GM18505 (cell line): ENCODE measurements around the gene PSMD12.
"Not testable (repeated sequence)": the region's sequence is repeated elsewhere in the genome, so short reads cannot be mapped to it uniquely, and the experiment has no call there.

Experiments
- ATAC-seq: cut with Tn5 transposase; IDR thresholded peaks from one replicate; pipeline ENCODE4 v1.9.1; 2021; ENCODE audit not compliant: unreplicated experiment
- POLR2A ChIP-seq: IDR thresholded peaks from 4 replicates; pipeline ENCODE4 v1.6.1; 2011; ENCODE audit warnings: borderline replicate concordance; ENCODE audit not compliant: insufficient read depth, insufficient read length; ENCODE audit errors: extremely low read depth

The PSMD12 gene

DNA sequence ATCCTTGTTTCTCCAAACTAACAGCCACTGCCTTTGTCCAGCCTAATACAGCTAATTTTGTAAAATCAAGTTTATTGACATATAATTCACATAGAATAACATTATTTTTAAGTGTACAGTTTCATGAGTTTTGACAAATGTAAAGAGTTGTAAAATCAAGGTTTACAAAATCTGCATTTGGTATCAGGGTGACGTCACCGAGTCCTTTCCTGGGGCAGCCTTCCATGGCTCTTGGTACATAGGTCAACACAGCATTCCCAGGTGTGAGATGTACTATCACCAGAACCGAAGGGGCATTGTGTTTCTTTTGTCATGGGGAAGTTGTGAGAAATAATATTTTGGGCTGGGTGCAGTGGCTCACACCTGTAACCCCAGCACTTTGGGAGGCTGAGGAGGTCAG lies 42.9 kb downstream of the PSMD12 start:
- no peak for ATAC-seq
- TF ChIP-seq POLR2A = no peak

DNA sequence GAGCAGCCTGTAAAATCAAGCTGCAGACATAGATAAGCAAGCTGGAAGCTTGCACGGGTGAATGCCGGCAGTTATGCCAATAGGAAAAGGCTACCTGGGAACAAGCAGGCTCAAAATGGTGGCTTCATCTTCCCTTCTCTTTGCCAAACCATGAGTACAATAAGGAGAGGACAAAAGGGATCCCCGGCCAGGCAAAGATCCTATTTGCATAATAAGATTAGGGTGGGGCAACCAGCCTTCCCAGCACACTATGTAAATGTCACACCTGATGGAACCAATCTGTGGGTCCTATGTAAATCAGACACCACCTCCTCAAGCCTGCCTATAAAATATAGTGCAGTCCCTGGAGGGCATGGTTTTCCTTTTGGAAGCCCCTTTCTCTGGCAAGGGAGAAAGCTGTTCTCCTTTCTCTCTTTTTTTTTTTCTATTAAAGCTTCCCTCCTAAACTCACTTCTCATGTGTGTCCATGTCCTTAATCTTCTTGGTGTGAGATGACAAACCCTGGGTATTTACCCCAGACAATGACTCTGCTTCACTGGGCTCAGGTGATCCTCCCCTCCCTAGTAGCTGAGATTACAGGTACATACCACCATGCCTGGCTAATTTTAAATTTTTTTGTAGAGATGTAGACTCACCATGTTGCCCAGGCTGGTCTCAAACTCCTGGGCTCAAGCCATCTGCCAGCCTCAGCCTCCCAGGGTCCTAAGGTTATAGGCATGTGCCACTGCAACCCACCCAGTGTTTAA lies 44.2 kb downstream of the PSMD12 start:
- no peak for TF ChIP-seq POLR2A
- ATAC-seq = no peak

DNA sequence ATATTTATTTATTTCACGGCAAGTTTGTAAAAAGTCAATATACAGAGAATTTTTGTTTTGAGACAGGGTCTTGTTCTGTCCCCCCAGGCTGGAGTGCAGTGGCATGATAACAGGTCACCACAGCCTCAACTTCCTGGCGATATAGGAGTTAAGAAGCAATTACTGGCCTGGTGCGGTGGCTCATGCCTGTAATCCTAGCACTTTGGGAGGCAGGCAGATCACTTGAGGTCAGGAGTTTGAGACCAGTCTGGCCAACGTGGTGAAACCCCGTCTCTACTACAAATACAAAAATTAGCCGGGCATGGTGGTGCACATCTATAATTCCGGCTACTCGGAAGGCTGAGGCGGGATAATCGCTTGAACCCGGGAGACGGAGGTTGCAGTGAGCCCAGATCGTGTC lies 44.9 kb downstream of the PSMD12 start:
- ATAC-seq = not testable (repeated sequence)

DNA sequence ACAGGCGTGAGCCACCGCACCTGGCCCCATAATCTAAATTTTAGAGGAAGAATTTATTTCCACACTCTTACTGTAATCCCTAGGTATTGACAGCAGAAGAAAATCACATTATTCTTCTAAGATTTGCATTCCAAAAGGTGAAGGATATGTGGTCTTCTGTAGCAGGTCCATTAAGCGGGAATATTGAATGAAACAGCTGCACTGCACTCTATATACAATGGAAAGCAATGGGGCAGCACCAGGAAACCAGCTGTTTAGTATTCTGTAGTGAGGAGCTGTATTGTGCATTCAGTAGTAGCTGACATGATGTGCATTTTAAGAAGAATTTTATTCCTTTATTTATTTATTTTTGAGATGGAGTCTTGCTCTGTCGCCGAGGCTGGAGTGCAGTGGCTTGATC lies 49.6 kb downstream of the PSMD12 start:
- ATAC-seq = no peak
- no peak for TF ChIP-seq POLR2A

DNA sequence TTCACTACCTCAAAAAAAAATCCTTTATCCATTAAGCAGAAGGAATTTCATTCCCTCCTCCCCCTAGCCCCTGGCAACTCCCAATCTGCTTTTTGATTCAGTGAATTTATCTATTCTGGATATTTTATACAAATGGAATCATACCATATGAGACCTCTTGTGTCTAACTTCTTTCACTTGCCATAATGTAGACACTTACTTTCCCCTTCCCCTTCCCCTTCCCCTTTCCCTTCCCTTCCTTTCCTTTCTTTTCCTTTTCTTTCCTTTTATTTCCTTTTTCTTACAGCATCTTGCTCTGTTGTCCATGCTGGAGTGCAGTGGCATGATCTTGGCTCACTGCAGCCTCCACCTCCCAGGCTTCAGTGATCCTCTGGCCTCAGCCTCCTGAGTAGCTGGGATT lies 50.5 kb downstream of the PSMD12 start:
- TF ChIP-seq POLR2A = no peak
- ATAC-seq = no peak

DNA sequence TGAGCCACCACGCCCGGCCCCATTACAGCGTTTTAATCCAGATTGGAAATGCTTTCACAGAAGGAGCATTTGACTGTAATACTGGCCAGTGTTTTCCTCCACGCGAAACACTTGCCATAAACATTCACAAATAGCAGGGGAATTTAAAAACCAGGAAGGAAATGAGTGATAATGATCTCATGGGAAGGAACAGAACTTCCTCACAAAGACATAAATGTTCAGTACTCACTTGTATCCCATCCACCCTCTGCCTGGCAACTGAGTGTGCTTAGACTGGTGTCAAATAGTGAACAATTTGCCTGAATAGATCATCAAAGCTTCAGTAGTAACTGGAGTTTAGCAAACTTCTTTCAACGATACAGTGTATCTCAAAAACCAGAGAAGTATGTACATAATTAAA lies 54.1 kb downstream of the PSMD12 start:
- no peak for TF ChIP-seq POLR2A
- ATAC-seq = no peak

DNA sequence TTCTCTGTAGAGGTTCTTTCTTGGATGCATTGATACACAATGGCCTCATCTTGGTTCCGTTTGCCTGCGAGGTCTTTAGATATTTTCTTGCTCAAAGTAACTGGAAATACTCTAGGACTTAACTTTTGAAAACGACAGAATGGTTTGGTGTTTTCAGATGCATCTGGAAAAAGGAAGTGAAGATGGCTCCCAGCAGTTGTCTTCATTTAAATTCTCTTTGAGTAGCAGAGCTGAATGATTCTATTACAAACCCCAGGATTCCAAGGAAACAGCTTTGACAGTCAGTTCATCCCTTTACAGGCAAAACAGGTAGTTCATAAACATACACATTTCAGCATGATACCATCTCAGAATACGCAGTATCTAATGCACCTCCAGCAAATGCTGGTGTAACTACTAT lies 54.8 kb downstream of the PSMD12 start:
- no peak for TF ChIP-seq POLR2A
- no peak for ATAC-seq

DNA sequence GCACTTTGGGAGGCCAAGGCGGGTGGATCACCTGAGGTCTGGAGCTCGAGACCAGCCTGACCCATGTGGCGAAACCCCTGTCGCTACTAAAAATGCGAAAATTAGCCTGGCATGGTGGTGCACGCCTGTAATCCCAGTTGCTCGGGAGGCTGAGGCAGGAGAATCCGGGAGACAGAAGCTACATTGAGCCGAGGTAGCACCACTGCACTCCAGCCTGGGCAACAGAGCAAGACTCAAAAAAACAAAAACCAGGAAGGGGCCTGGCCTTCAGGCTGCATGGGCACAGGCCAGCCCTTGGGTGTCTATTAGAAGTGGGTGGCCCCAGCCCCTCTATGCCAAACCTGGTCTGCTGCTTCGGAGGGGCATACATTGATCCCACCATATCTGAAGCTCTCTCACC lies 56.0 kb downstream of the PSMD12 start:
- ATAC-seq = no peak

DNA sequence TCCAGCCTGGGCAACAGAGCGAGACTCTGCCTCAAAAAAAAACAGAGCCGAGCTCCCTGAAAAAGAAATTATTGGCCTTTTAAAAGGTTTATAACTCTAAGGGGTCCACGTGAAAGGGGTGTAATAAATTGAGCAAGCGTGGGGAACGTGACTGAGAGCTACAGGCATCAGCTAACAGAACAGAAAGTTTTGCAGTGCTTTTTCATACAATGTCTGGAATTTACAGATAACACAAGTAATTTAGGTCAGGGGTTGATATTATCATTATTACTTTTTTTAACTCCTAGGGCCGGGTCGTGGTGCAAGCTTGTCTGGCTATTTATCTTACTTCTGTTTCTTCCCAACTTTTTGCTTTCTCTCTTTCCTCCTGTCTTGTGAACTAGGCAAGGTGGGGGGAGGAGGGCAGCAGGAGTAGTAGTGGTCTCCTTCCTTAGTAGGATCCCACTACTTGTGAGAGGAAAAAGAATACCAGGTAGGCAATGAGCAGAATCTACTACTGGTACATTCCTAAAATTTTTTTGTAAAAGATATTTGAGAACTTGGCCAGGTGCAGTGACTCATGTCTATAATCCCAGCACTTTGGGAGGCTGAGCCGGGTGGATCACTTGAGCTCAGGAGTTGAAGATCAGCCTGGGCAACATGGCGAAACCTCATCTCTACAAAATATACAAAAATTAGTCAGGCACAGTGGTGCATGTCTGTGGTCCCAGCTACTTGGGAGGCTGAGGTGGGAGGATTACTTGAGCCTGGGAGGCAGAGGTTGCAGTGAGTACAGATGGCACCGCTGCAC lies 60.7 kb downstream of the PSMD12 start:
- not testable (repeated sequence) for ATAC-seq

More for the DNA sequence above, 56.0 kb downstream of the PSMD12 start:
- no peak for TF ChIP-seq POLR2A

DNA sequence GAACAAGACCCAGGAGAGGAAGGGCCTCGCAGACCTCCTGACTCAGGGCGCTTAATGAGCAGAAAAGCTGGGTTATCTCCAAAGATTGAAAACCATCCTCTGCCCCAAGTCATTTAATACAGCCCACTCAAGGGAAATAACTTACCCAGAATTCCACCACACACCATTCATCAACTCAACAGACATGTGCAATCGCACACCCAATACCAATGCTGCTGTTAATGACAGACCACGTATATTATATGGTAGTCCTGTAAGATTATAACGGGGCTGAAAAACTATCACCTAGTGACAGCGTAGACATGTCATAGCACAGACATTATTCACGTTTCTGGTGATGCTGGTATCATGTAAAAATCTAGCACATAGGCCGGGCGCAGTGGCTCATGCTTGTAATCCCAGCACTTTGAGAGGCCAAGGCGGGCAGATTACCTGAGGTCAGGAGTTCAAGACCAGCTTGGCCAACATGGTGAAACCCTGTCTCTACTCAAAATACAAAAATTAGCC lies 68.9 kb downstream of the PSMD12 start:
- TF ChIP-seq POLR2A = no peak
- no peak for ATAC-seq

DNA sequence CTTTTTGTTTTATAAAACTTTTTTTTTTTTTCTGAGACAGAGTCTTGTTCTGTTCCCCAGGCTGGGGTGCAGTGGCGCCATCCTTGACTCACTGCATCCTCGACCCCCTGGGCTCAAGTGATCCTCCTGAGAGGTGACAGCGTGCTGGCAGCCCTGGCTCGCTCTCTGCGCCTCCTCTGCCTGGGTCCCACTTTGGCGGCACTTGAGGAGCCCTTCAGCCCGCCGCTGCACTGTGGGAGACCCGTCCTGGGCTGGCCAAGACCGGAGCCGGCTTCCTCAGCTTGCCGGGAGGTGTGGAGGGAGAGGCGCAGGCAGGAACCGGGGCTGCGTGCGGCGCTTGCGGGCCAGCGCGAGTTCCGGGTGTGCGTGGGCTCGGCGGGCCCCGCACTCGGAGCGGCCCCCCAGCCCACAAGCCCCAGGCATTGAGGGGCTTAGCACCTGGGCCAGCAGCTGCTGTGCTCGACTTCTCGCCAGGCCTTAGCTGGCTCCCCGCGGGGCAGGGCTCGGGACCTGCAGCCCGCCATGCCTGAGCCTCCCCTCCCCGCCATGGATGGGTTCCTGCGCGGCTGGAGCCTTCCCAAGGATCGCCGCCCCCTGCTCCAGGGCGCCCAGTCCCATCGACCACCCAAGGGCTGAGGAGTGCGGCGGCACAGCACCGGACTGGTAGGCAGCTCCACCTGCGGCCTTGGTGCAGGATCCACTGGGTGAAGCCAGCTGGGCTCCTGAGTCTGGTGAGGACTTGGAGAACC lies 71.8 kb downstream of the PSMD12 start:
- no peak for ATAC-seq
- no peak for TF ChIP-seq POLR2A

DNA sequence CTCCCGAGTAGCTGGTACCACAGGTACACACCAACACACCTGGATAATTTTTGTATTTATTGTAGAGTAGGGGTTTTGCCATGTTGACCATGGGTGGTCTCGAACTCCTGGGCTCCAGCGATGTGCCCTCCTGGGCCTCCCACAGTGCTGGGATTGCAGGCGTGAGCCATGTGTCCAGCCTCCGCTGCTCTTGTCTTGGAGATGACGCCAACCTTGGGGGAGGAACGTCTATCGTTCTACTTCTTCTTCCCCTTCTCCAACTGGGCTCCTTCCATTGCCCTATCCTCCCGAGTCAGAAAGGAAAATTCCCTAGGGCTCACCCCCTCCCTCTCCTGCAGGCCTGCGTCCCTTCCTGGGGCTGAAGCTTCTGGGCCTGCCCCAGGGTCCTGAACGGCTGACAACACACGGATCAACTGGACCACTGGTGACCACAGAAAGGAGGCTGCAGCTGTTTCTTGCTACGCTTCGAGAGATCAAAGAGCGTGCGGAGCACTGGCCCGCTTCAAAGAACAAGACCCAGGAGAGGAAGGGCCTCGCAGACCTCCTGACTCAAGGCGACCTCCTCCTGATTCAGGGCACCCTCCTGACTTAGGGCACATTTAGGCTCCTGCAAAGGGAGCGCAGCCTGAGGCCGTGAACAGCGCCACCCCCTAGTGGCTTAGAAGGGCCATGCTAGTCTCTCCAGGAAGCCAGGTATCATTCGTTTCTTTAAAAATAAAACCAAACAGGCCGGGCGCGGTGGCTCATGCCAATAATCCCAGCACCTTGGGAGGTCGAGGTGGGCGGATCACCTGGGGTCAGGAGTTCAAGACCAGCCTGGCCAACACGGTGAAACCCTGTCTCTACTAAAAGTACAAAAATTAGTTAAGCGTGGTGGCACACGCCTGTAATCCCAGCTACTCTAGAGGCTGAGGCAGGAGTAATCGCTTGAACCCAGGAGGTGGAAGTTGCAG lies 72.8 kb downstream of the PSMD12 start:
- TF ChIP-seq POLR2A = no peak

More for the DNA sequence above, 72.8 kb downstream of the PSMD12 start:
- no peak for ATAC-seq
